Stimulated activated CD8-positive, alpha-beta memory T cell treated with anti-CD3 and anti-CD28 coated beads, Interleukin-15, amount 100 ng/mL, for 24 hours (primary cell): ENCODE data around the gene NRP1.
A peak's percentile ranks its signal among the peaks of the same experiment; 100 is the strongest.

Experiments
- DNase-seq: peaks from one replicate; pipeline ENCODE4 v3.0.0-alpha.2; 2020; ENCODE audit warnings: low read depth

The NRP1 gene

GRCh38 chr10:33290321-33291052, 44.0 kb downstream of the NRP1 start:
- no peak for DNase-seq

- DNase-seq: no peak
Measured at GRCh38 chr10:33289776-33290175, 44.7 kb downstream of the NRP1 start.

- no peak for DNase-seq
Measured at GRCh38 chr10:33288127-33288526, 46.3 kb downstream of the NRP1 start.

- no peak for DNase-seq
Measured at GRCh38 chr10:33287112-33287511, 47.4 kb downstream of the NRP1 start.

- no peak for DNase-seq
Measured at GRCh38 chr10:33286157-33286934, 48.1 kb downstream of the NRP1 start.

GRCh38 chr10:33284945-33285344, 49.5 kb downstream of the NRP1 start:
- no peak for DNase-seq

GRCh38 chr10:33279811-33280602, 54.5 kb downstream of the NRP1 start:
- DNase-seq: no peak

- no peak for DNase-seq
Measured at GRCh38 chr10:33279276-33279675, 55.2 kb downstream of the NRP1 start.

- DNase-seq: no peak
Measured at GRCh38 chr10:33278198-33278597, 56.3 kb downstream of the NRP1 start.

- no peak for DNase-seq
Measured at GRCh38 chr10:33277135-33277536, 57.3 kb downstream of the NRP1 start.

GRCh38 chr10:33276282-33276923, 58.1 kb downstream of the NRP1 start:
- DNase-seq: no peak

- no peak for DNase-seq
Measured at GRCh38 chr10:33274096-33274785, 60.2 kb downstream of the NRP1 start.

- DNase-seq: no peak
Measured at GRCh38 chr10:33273295-33274002, 61.0 kb downstream of the NRP1 start.

GRCh38 chr10:33272635-33273034, 61.8 kb downstream of the NRP1 start:
- no peak for DNase-seq

- DNase-seq: no peak
Measured at GRCh38 chr10:33271969-33272583, 62.4 kb downstream of the NRP1 start.

- DNase-seq: no peak
Measured at GRCh38 chr10:33270971-33271370, 63.5 kb downstream of the NRP1 start.

GRCh38 chr10:33267708-33268107, 66.8 kb downstream of the NRP1 start:
- no peak for DNase-seq

- peak; percentile 6 for DNase-seq
Measured at GRCh38 chr10:33265621-33266020, 68.8 kb downstream of the NRP1 start.

- DNase-seq: no peak
Measured at GRCh38 chr10:33263453-33263852, 71.0 kb downstream of the NRP1 start.

GRCh38 chr10:33262871-33263270, 71.6 kb downstream of the NRP1 start:
- no peak for DNase-seq
